Measurements from ENCODE around the gene DNHD1.
"Not testable (repeated sequence)": the region's sequence is repeated elsewhere in the genome, so short reads cannot be mapped to it uniquely, and the experiment has no call there.

Gene DNHD1

DNA sequence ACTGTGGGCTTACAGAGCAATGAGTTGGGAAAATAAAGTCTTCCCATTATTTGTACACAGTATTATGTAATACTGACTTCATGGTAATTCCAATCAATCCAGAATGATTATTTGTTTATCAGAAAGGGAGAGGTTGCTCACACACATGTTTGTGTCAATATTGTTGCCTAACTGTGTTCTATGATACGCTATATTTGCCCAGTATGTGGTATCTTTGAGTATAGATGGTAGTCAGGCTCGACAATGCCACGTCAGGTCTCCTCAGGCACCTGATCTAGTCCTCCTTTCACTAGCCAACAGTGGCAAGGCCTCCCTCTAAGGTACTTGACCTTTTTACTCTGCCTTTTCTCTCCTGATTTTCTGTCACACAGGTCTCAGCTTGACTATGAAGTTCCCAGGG, 5.3 kb downstream of the DNHD1 start:
- no peak for DNase-seq (ENCODE audit: insufficient read length)
- no peak for TF ChIP-seq POLR2A (IDR thresholded peaks at IDR 0.05; ENCODE audit: low read depth, low read length)
- no peak for TF ChIP-seq TAF1 (IDR thresholded peaks at IDR 0.05; ENCODE audit: borderline replicate concordance, low read depth, low read length)
- FAIRE-seq = no peak

DNA sequence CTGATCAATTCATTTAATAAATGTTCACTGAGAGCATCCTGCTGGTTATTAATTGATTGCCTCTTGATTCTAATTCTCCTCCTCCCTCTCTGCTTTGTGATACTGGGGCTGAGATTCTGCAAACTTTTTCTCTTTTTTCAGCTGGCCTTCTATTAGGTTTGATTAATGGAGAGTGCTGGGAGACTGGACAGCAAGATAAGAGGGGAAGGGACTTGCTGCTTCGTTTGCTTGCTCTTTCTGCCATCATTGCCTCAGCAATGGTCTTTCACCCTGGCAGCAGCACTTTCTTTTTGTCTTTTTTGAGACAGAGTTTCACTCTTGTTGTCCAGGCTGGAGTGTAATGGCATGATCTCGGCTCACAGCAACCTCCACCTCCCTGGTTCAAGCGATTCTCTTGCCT, 7.1 kb downstream of the DNHD1 start:
- FAIRE-seq = no peak
- TF ChIP-seq POLR2A (IDR thresholded peaks at IDR 0.05; ENCODE audit: low read depth, low read length) (no peak), POLR2AphosphoS5 (IDR thresholded peaks at IDR 0.05; ENCODE audit: low read depth, low read length) (no peak), TAF1 (IDR thresholded peaks at IDR 0.05; ENCODE audit: borderline replicate concordance, low read depth, low read length) (no peak)

DNA sequence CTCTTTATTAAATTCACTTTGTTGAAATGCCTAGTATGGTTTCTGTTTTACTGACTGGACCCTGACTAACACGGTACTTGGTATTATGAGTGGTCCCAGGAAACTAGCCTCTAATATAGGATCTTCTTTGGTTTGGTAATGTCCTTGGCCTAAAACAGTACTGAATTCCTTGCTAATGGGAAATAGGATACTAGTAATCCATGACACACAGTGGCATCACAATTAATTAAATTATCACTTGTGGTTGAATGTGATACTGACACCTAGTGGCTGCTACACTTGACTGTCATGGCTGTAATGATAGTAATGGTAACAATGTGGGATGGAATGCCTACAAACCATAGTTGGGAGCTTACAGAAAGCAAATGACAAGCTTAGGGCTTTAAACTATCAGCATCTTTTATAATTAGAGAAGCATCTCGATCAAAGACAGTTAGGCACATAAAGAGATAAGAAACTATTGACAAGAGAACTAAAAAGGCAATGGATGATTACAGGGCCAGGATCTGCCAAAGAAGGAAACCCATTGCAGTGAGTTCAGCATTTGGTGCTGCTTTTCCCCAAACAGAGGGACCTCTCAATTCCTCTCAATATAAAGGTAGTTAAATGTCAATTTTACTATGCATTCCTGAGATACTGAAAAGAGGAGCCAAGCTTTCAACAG, 8.6 kb downstream of the DNHD1 start:
- FAIRE-seq = peak; percentile 40
- DNase-seq (ENCODE audit: insufficient read length) = no peak
- TF ChIP-seq TAF1 (IDR thresholded peaks at IDR 0.05; ENCODE audit: borderline replicate concordance, low read depth, low read length) (no peak), POLR2A (IDR thresholded peaks at IDR 0.05; ENCODE audit: low read depth, low read length) (no peak), POLR2AphosphoS5 (IDR thresholded peaks at IDR 0.05; ENCODE audit: low read depth, low read length) (no peak)

More for the DNA sequence above, 7.1 kb downstream of the DNHD1 start:
- DNase-seq (ENCODE audit: insufficient read length) = no peak

- FAIRE-seq (no peak), DNase-seq (ENCODE audit: insufficient read length) (no peak)
These were observed 19.8 kb downstream of the DNHD1 start for GRCh38 chr11:6516865-6517264.

DNA sequence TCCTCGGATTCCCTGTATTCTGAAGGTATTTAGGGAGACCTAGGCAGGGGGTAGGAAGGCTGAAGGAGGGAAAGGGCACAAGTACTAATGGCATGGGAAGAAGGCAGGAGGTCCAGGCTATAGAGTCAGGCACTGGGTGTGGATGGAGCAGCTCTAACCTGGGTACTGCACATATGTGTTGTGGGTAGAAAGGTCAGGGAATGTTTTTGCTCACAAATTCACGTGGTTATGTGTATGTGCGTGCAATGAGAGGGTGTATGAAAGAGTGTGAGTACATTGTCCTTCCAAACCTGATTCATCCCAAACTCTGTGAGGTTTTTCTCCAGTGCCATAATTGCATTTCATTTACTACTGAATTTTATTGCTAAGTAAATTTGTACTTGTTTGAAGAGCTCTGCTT, 23.2 kb downstream of the DNHD1 start:
- DNase-seq (ENCODE audit: insufficient read length) (no peak), FAIRE-seq (no peak)
- no peak for TF ChIP-seq POLR2AphosphoS5 (IDR thresholded peaks at IDR 0.05; ENCODE audit: low read depth, low read length)
- TF ChIP-seq POLR2A (IDR thresholded peaks at IDR 0.05; ENCODE audit: low read depth, low read length) = no peak
- no peak for TF ChIP-seq TAF1 (IDR thresholded peaks at IDR 0.05; ENCODE audit: borderline replicate concordance, low read depth, low read length)

More at GRCh38 chr11:6516865-6517264, 19.8 kb downstream of the DNHD1 start:
- TF ChIP-seq POLR2A (IDR thresholded peaks at IDR 0.05; ENCODE audit: low read depth, low read length) (no peak), TAF1 (IDR thresholded peaks at IDR 0.05; ENCODE audit: borderline replicate concordance, low read depth, low read length) (no peak), POLR2AphosphoS5 (IDR thresholded peaks at IDR 0.05; ENCODE audit: low read depth, low read length) (no peak)

GRCh38 chr11:6521946-6522345, 24.9 kb downstream of the DNHD1 start:
- not testable (repeated sequence) for FAIRE-seq; DNase-seq (ENCODE audit: insufficient read length)

DNA sequence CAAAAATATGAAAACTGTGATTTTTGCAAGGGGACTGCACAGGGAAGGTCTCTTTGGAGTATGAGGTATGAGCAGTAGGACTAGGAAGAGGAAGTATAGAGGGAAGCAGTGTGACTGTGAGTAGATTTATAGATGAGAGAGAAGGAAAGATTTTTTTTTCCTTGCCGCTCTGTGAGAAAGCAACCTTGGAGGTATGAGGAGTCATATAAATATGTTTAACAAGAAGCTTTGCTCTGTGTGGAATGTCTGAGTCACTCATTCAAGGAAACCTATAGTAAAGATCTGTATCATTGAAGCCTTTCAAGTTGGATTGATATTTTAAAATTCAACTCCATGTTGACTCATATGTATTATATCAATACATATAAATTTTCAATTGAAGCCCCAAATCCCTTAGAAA, 26.2 kb downstream of the DNHD1 start:
- FAIRE-seq (no peak), DNase-seq (ENCODE audit: insufficient read length) (no peak)
- no peak for TF ChIP-seq TAF1 (IDR thresholded peaks at IDR 0.05; ENCODE audit: borderline replicate concordance, low read depth, low read length)
- no peak for TF ChIP-seq POLR2AphosphoS5 (IDR thresholded peaks at IDR 0.05; ENCODE audit: low read depth, low read length)
- TF ChIP-seq POLR2A (IDR thresholded peaks at IDR 0.05; ENCODE audit: low read depth, low read length) = no peak

- FAIRE-seq = peak; percentile 40
These were observed 29.5 kb downstream of the DNHD1 start for GRCh38 chr11:6526411-6527135.

GRCh38 chr11:6529266-6529665, 32.2 kb downstream of the DNHD1 start:
- FAIRE-seq (peak; percentile 14), DNase-seq (ENCODE audit: insufficient read length) (no peak)
- TF ChIP-seq TAF1 (IDR thresholded peaks at IDR 0.05; ENCODE audit: borderline replicate concordance, low read depth, low read length) (no peak), POLR2AphosphoS5 (IDR thresholded peaks at IDR 0.05; ENCODE audit: low read depth, low read length) (no peak), POLR2A (IDR thresholded peaks at IDR 0.05; ENCODE audit: low read depth, low read length) (no peak)

More at GRCh38 chr11:6526411-6527135, 29.5 kb downstream of the DNHD1 start:
- TF ChIP-seq TAF1 (IDR thresholded peaks at IDR 0.05; ENCODE audit: borderline replicate concordance, low read depth, low read length) = no peak
- no peak for TF ChIP-seq POLR2A (IDR thresholded peaks at IDR 0.05; ENCODE audit: low read depth, low read length)
- TF ChIP-seq POLR2AphosphoS5 (IDR thresholded peaks at IDR 0.05; ENCODE audit: low read depth, low read length) = no peak
- DNase-seq (ENCODE audit: insufficient read length) = no peak

GRCh38 chr11:6530848-6531247, 33.8 kb downstream of the DNHD1 start:
- no peak for FAIRE-seq

GRCh38 chr11:6531267-6531752, 34.2 kb downstream of the DNHD1 start:
- no peak for DNase-seq (ENCODE audit: insufficient read length)
- TF ChIP-seq POLR2A (IDR thresholded peaks at IDR 0.05; ENCODE audit: low read depth, low read length) (no peak), TAF1 (IDR thresholded peaks at IDR 0.05; ENCODE audit: borderline replicate concordance, low read depth, low read length) (no peak), POLR2AphosphoS5 (IDR thresholded peaks at IDR 0.05; ENCODE audit: low read depth, low read length) (no peak)
- FAIRE-seq = peak; percentile 96

More at GRCh38 chr11:6530848-6531247, 33.8 kb downstream of the DNHD1 start:
- no peak for DNase-seq (ENCODE audit: insufficient read length)
- TF ChIP-seq TAF1 (IDR thresholded peaks at IDR 0.05; ENCODE audit: borderline replicate concordance, low read depth, low read length) = no peak
- TF ChIP-seq POLR2A (IDR thresholded peaks at IDR 0.05; ENCODE audit: low read depth, low read length) = no peak
- TF ChIP-seq POLR2AphosphoS5 (IDR thresholded peaks at IDR 0.05; ENCODE audit: low read depth, low read length) = no peak

DNA sequence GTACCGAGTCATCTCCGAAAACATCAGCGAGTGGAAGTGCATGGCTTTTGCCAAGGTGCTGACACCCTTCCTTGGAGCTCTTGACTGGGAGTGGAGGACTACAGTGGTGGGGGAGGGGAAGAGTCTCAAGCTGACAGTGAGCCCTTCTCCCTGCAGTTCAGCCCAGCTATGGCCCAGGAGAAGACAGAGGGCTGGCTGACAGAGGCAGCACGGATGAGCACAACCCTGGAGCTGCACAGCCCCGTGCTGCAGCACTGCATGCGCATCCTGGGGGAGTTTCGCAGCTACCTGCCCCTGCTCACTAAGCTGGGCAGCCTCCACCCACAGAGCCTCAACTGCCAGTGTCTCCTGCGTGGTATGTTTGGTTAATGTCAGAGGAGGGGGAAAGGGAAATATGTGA, 41.4 kb downstream of the DNHD1 start:
- no peak for FAIRE-seq
- TF ChIP-seq TAF1 (IDR thresholded peaks at IDR 0.05; ENCODE audit: borderline replicate concordance, low read depth, low read length) = no peak
- TF ChIP-seq POLR2A (IDR thresholded peaks at IDR 0.05; ENCODE audit: low read depth, low read length) = no peak
- no peak for TF ChIP-seq POLR2AphosphoS5 (IDR thresholded peaks at IDR 0.05; ENCODE audit: low read depth, low read length)
- no peak for DNase-seq (ENCODE audit: insufficient read length)

All from GM12892 (cell line).